Mucosa of rectum (tissue), 2 donors: Measurements from ENCODE around the gene TSGA10.
"Not testable (repeated sequence)": the region's sequence is repeated elsewhere in the genome, so short reads cannot be mapped to it uniquely, and the experiment has no call there.

Source experiments
- H3K27ac ChIP-seq, 2 donors: one replicate each; pipeline ENCODE4 v1.7.0; 2013; ENCODE audit warnings: inconsistent platforms in 2 of 2, low read depth in 2 of 2, low read length in 2 of 2
- H3K27me3 ChIP-seq, 2 donors: one replicate each; pipeline ENCODE4 v1.7.0; 2013; ENCODE audit warnings: low read length in 2 of 2; ENCODE audit not compliant: control insufficient read depth in 2 of 2, insufficient read depth in 2 of 2
- H3K36me3 ChIP-seq, 2 donors: one replicate each; pipeline ENCODE4 v1.7.0; 2013; ENCODE audit warnings: low read length in 2 of 2; ENCODE audit not compliant: control insufficient read depth in 2 of 2, insufficient read depth in 2 of 2
- H3K4me1 ChIP-seq, 2 donors: one replicate each; pipeline ENCODE4 v1.7.0; 2013; ENCODE audit warnings: low read length in 2 of 2, mild to moderate bottlenecking in 1 of 2; ENCODE audit not compliant: control insufficient read depth in 2 of 2, insufficient read depth in 2 of 2
- H3K4me3 ChIP-seq, 2 donors: one replicate each; pipeline ENCODE4 v1.7.0; 2013; ENCODE audit warnings: low read length in 2 of 2
- H3K9ac ChIP-seq, 2 donors: one replicate each; pipeline ENCODE4 v1.7.0; 2013; ENCODE audit warnings: low read length in 2 of 2, low read depth in 1 of 2, mild to moderate bottlenecking in 1 of 2
- H3K9me3 ChIP-seq, 2 donors: one replicate each; pipeline ENCODE4 v1.7.0; 2013; ENCODE audit warnings: low read length in 2 of 2; ENCODE audit not compliant: control insufficient read depth in 2 of 2
- donor health status: healthy.
- donor health status: Normal muscosa, but diverticular disease.

TSGA10 gene, protein sequence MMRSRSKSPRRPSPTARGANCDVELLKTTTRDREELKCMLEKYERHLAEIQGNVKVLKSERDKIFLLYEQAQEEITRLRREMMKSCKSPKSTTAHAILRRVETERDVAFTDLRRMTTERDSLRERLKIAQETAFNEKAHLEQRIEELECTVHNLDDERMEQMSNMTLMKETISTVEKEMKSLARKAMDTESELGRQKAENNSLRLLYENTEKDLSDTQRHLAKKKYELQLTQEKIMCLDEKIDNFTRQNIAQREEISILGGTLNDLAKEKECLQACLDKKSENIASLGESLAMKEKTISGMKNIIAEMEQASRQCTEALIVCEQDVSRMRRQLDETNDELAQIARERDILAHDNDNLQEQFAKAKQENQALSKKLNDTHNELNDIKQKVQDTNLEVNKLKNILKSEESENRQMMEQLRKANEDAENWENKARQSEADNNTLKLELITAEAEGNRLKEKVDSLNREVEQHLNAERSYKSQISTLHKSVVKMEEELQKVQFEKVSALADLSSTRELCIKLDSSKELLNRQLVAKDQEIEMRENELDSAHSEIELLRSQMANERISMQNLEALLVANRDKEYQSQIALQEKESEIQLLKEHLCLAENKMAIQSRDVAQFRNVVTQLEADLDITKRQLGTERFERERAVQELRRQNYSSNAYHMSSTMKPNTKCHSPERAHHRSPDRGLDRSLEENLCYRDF

DNA sequence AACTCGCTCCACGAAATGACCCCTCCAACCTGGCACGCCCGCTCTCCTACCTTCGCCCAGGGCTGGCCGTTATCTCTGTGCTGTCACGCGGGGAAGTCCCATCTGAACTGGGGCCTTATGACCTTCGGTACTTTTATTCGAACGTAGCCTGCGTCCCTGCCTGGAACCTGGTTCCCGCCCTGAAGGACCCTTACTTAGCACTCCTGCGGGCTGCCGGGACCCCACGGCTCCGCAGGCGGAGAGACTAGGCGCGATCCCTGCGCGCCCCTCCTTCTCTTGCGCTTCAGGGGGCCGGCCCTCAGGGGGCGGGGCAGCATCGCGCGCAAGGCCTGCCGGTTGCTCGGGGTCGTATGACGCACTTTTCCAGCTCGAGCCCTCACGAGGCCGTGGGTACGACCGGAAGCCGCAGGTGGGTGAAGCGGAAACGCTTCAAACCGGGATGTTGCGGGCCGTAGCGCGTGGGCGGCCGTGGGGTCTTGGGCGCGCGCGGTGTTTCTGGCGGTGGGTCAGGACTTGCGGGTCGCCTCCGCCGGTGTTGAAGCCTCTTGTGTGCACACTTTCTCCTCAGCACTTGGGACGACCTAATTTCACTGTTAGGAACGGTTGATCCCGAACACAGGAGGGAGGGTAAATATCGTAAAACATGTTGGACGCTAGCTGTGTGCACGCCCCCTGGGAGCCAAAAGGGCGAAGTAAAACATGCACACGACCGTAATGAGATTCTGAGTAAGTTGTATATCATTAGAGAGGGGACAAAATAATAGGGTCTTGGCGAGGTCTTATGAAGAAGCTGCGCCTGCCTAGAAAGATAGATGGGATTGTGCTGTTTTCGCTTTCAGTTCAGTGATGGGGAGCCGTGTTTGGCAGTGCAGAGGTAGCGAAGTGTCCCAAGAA lies at the start of gene TSGA10, which contains the start of gene LIPT1:
TSGA10 (minus strand) TSS at position 300 of the 894 bp plus-strand sequence. CDS start 45,503 bp downstream, outside the sequence.
LIPT1 (plus strand) TSS at position 325 of the 894 bp plus-strand sequence. CDS start 6,991 bp downstream, outside the sequence.
- Histone ChIP-seq H3K27ac (peak within 1 kb of the TSS; percentile 90), H3K36me3 (peaks cover 0 to 6% of the 10 kb centered on the region in 2 donors), H3K9me3 (no peaks in the 10 kb centered on the region), H3K9ac (peak within 1 kb of the TSS; percentile 78 to 84), H3K4me1 (peaks cover 11 to 12% of the 10 kb centered on the region in 2 donors), H3K4me3 (peak within 1 kb of the TSS; percentile 81 to 97), H3K27me3 (no peaks in the 10 kb centered on the region)

DNA sequence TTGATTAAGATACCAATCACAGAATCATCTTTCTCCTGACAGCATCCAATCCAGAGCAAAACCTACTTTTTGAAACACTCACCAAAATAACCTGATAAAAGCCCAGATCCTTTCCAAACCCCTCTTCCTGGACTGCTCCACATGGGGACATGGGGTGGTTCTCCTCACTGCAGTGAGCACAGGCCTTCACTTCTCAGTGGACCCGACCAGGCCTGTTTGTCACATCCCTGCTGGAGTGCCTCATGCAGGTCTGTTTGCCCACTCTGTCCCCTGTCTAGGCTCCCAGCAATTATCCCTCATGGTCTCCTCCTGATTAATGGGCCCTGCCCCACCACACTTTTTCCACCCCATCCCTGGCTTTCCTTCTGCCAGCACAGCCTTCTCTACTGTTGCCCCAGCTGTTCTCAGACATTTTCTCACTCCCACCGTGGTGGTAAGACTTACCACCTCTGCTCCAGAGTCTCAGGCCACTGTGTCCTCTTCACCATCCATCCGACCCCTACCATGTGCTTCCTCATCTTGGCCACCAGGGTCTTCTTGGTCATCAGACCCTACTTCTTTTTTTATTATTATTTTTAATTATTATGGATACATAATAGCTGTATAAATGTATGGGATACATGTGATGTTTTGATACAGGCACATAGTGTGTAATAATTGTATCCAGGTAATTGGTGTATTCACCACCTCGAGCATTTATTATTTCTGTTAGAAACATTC lies 47.4 kb upstream of the TSGA10 start:
- H3K4me1 ChIP-seq: no peaks in the 10 kb centered on the region
- no peak overlapping the region for H3K4me3 ChIP-seq
- H3K27me3 ChIP-seq: no peaks in the 10 kb centered on the region
- no peaks in the 10 kb centered on the region for H3K9me3 ChIP-seq
- H3K27ac ChIP-seq: no peak overlapping the region
- no peak overlapping the region for H3K9ac ChIP-seq
- H3K36me3 ChIP-seq: peaks cover 1 to 4% of the 10 kb centered on the region in 2 donors

DNA sequence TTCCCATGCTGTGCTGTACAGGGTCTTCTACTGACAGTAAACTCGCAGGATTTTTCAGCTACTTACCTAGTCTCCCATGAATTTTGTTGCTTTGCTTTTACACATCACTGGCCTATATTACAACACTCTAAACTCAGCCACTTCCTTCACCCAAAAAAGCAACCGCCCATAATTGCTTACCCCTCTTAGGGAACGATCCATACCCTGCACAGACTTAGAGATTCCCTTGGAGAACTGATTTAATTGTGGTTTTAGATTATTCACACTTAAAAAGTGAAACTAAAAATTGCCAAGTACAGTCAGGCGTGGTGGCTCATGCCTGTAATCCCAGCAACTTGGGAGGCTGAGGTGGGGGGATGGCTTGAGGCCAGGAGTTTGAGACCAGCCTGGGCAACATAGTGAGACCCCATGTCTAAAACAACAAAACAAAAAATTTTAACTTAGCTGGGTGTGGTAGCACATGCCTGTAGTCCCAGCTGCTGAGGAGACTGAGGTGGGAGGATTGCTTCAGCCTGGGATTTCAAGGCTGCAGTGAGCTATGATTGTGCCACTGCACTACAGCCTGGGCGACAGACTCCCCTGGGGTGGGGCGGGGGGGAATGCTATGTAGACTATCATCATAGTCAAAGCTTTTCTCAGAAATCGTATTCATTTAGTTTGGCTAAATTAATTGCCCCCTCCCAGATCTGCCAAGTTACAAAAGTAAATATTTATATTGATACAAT lies 45.5 kb upstream of the TSGA10 start:
- H3K36me3 ChIP-seq: peaks cover 9 to 17% of the 10 kb centered on the region in 2 donors
- no peak overlapping the region for H3K4me3 ChIP-seq

DNA sequence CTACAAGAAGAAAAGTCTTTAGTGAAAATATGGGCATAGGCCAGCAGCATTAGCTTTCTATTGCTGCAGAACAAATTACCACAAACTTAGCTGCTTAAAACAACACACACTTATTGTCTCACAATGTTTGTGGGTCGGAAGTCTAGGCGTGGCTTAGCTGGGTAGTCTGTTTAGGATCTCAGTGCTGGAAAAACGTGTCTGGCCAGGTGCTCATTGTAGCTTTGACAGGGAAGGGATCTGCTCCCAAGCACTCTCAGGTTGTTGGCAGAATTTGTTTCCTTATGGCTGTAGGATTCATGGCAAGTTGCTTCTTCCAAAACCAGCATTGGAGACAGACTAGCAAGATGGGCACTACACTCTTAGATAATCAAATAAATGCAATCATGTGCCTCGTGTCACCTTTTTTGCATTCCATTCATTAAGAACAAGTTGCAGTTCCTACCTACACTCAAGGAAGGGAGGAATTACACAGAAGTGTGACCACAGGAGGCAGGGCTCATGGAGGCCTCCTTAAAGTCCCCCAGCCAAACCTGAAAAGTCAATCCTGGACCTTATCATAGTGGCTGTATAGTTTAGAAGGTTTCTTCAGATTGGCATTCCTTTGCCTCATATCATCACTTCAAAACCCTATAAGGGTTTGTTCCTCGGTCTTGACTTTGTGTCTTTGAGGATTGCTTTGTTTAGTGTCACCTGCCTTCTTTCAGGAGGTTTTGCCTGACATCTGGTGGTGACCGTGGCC lies 43.5 kb upstream of the TSGA10 start:
- Histone ChIP-seq H3K4me1 (no peaks in the 10 kb centered on the region), H3K9ac (no peak overlapping the region), H3K27ac (no peak overlapping the region), H3K4me3 (no peak overlapping the region), H3K36me3 (peaks cover 12 to 18% of the 10 kb centered on the region in 2 donors), H3K9me3 (no peaks in the 10 kb centered on the region), H3K27me3 (no peaks in the 10 kb centered on the region)

More for the DNA sequence above, 45.5 kb upstream of the TSGA10 start:
- no peak overlapping the region for H3K27ac ChIP-seq
- no peaks in the 10 kb centered on the region for H3K27me3 ChIP-seq
- no peak overlapping the region for H3K9ac ChIP-seq
- no peaks in the 10 kb centered on the region for H3K9me3 ChIP-seq
- no peaks in the 10 kb centered on the region for H3K4me1 ChIP-seq

DNA sequence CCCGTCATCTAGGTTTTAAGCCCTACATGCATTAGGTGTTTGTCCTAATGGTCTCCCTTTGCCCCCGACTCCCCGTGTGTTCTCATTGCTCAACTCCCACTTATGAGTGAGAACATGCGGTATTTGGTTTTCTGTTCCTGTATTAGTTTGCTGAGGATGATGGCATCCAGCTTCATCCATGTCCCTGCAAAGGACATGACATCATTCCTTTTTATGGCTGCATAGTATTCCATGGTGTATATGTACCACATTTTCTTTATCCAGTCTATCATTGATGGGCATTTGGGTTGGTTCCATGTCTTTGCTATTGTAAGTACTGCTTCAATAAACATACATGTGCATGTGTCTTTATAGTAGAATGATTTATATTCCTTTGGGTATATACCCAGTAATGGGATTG lies 37.6 kb upstream of the TSGA10 start:
- not testable (repeated sequence) for H3K9me3 ChIP-seq, H3K9ac ChIP-seq, H3K4me3 ChIP-seq, H3K27ac ChIP-seq, H3K27me3 ChIP-seq, H3K4me1 ChIP-seq
- H3K36me3 ChIP-seq: peaks cover 33 to 36% of the 10 kb centered on the region in 2 donors

DNA sequence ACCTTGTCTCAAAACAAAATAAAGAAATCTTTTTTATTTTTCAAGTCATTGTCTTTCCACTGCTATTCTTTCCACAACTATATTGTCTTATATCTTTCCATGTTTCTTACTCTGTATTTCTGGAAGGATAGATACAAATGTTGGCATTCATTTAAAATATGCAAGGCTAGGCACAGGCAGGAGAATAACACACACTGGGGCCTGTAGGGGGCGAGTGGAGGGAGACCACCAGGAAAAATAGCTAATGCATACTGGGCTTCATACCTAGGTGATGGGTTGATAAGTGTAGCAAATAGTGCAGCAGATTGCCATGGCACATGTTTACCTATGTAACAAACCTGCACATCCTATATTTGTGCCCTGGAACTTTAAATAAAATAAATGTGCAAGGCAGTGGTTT lies 35.8 kb upstream of the TSGA10 start:
- Histone ChIP-seq H3K27ac (no peak overlapping the region), H3K27me3 (no peaks in the 10 kb centered on the region), H3K4me3 (no peak overlapping the region), H3K9ac (no peak overlapping the region), H3K9me3 (no peaks in the 10 kb centered on the region), H3K36me3 (peaks cover 29 to 34% of the 10 kb centered on the region in 2 donors), H3K4me1 (no peaks in the 10 kb centered on the region)

DNA sequence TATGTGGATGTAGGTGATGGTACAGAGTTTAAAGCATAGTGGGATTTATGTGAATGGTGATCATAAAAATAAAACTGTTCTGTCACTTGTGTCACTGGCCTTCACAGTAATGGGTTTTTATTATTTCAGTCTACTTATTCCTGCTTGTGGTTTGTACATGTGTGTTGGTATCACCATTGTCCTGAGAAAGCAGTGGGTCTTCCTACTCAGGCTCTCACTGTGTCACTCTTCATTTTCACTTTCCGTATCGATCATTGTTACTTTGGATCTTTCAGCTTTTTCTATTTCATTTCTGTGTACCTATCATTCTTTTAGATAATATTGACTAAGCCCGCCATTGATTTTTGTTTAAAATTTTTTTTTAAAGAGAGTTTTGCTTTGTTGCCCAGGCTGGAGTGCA lies 33.6 kb upstream of the TSGA10 start:
- Histone ChIP-seq H3K9ac (no peak overlapping the region), H3K36me3 (peaks cover 25 to 29% of the 10 kb centered on the region in 2 donors), H3K27me3 (no peaks in the 10 kb centered on the region), H3K4me3 (no peak overlapping the region), H3K4me1 (no peaks in the 10 kb centered on the region), H3K27ac (no peak overlapping the region), H3K9me3 (no peaks in the 10 kb centered on the region)

DNA sequence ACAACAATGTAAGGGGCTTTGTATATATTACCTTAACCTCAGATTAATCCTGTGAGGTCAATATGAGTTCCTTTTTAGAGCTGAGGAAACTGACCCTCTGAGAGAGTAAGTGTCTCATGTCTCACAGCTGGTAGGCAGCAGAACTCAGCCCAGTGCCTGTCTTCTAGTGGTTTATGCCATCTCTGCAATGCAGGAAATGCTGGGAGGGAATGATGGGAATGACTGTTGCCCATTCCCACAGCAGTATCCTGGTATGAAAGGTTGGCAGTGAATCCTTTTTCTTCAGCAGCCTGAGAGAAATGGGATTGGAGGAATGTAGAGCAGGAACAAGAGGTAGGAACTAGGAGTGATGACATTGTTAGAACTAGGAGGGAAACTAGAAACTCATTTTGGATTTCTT lies 32.3 kb upstream of the TSGA10 start:
- Histone ChIP-seq H3K4me3 (no peak overlapping the region), H3K4me1 (peaks cover under 1% of the 10 kb centered on the region in 2 donors), H3K9me3 (no peaks in the 10 kb centered on the region), H3K9ac (no peak overlapping the region), H3K27ac (no peak overlapping the region), H3K27me3 (no peaks in the 10 kb centered on the region), H3K36me3 (peaks cover 25% of the 10 kb centered on the region in 2 donors)
